Measurements from ENCODE around the gene PCDHGA7.
"Not testable (repeated sequence)": the region's sequence is repeated elsewhere in the genome, so short reads cannot be mapped to it uniquely, and the experiment has no call there.

PCDHGA7 gene

DNA sequence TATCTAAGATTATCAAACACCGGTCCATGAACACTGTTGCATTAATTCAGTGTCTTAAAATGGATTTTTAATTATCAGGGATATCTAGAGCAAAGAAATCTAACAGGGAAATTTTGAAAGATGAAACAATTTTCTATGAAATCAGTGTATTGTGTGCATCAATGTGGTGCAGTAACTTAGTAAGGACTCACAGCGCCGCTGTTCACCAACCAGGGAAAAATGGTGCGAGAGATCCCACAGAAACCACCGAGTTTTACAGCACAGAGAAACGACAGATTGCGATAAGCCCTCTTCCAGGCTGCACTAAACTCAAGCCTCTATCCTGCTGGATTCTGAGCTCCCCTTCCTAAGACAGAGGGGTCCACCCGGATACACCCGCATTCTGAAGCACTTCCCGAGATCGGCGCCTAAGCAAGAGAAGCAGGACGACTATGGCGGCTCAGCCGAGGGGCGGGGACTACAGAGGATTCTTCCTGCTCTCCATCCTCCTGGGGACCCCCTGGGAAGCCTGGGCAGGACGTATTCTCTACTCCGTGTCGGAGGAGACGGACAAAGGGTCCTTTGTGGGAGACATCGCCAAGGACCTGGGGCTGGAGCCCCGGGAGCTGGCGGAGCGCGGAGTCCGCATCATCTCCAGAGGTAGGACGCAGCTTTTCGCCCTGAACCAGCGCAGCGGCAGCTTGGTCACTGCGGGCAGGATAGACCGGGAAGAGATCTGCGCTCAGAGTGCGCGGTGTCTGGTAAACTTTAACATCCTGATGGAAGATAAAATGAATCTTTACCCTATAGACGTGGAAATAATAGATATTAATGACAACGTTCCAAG, at the start of gene PCDHGA7:
Gene PCDHGA7 (plus strand): TSS at position 274 of the 826 bp plus-strand sequence. CDS start 158 bp downstream, at position 432.
- no peak for DNase-seq (ENCODE audit: low read depth)

DNA sequence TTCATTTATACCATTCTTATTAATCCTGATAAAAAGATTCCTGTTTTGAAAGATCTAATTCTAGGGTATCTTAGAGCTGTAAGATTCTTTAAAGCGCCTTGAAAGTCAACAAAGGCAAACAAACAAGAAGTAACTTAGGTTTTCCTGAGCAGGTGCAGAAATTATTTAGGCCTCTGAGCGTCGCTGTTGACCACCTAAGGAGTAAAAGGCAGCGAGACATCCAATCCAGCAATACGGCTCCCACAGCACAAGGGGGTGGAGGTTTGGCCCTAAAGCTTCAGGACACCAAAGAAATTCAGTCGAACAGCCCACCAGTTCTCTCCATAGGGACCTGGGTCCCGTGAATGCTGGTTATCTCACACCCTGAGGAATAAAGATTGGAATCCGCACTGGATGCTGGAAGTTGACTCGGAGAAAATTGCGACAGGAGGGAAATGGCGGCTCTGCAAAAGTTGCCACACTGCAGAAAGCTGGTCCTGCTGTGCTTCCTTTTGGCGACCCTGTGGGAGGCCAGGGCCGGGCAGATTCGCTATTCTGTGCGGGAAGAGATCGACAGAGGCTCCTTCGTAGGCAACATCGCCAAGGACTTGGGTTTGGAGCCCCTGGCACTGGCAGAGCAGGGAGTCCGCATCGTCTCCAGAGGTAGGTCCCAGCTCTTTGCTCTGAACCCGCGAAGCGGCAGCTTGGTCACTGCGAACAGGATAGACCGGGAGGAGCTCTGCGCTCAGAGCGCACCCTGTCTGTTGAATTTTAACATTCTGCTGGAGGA, 43.8 kb upstream of the PCDHGA7 start, which contains the start of gene PCDHGA2:
Gene PCDHGA2 (plus strand): TSS at position 223 of the 769 bp plus-strand sequence.
- in situ Hi-C loops (cut with HindIII; ENCODE audit: low sequenced_read_pairs), result loop anchor here (5.0 kb wide), 1 partner anchor 49 kb away; the partner anchor contains the start of gene PCDHGB4
- peak; percentile 16 for DNase-seq (ENCODE audit: low read depth)
- peak within 1 kb of the TSS; percentile 30 for H3K4me3 ChIP-seq (ENCODE audit: low read depth, low read length)
- TF ChIP-seq, protein P1, sequence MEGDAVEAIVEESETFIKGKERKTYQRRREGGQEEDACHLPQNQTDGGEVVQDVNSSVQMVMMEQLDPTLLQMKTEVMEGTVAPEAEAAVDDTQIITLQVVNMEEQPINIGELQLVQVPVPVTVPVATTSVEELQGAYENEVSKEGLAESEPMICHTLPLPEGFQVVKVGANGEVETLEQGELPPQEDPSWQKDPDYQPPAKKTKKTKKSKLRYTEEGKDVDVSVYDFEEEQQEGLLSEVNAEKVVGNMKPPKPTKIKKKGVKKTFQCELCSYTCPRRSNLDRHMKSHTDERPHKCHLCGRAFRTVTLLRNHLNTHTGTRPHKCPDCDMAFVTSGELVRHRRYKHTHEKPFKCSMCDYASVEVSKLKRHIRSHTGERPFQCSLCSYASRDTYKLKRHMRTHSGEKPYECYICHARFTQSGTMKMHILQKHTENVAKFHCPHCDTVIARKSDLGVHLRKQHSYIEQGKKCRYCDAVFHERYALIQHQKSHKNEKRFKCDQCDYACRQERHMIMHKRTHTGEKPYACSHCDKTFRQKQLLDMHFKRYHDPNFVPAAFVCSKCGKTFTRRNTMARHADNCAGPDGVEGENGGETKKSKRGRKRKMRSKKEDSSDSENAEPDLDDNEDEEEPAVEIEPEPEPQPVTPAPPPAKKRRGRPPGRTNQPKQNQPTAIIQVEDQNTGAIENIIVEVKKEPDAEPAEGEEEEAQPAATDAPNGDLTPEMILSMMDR (IDR thresholded peaks at IDR 0.05; ENCODE audit: low read depth, low read length, missing control alignments), result peak; percentile 44

More for the DNA sequence above, at the start of gene PCDHGA7:
- in situ Hi-C loops (cut with HindIII; ENCODE audit: low sequenced_read_pairs), result no loop called here
- TF ChIP-seq, protein P1 (IDR thresholded peaks at IDR 0.05; ENCODE audit: low read depth, low read length, missing control alignments), result peak; percentile 47
- H3K4me3 ChIP-seq (ENCODE audit: low read depth, low read length), result peak within 1 kb of the TSS; percentile 43

DNA sequence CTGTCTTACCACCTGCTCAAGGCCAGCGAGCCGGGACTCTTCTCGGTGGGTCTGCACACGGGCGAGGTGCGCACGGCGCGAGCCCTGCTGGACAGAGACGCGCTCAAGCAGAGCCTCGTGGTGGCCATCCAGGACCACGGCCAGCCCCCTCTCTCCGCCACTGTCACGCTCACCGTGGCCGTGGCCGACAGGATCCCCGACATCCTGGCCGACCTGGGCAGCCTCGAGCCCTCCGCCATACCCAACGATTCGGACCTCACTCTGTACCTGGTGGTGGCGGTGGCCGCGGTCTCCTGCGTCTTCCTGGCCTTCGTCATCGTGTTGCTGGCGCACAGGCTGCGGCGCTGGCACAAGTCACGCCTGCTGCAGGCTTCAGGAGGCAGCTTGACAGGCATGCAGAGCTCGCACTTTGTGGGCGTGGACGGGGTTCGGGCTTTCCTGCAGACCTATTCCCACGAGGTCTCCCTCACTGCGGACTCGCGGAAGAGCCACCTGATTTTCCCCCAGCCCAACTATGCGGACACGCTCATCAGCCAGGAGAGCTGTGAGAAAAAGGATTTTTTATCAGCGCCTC, 41.7 kb upstream of the PCDHGA7 start:
- in situ Hi-C loops (cut with HindIII; ENCODE audit: low sequenced_read_pairs), result loop anchor here (5.0 kb wide), 1 partner anchor 86 kb away; no protein-coding TSS in a partner anchor
- not testable (repeated sequence) for DNase-seq (ENCODE audit: low read depth); H3K4me3 ChIP-seq (ENCODE audit: low read depth, low read length)

GRCh38 chr5:141342773-141343172, 39.8 kb upstream of the PCDHGA7 start:
- no peak for DNase-seq (ENCODE audit: low read depth)
- TF ChIP-seq, protein P1 (IDR thresholded peaks at IDR 0.05; ENCODE audit: low read depth, low read length, missing control alignments), result no peak
- no peak overlapping the region for H3K4me3 ChIP-seq (ENCODE audit: low read depth, low read length)
- in situ Hi-C loops (cut with HindIII; ENCODE audit: low sequenced_read_pairs), result loop anchor here (5.0 kb wide), 1 partner anchor 85 kb away; no protein-coding TSS in a partner anchor

GRCh38 chr5:141343242-141343952, 39.1 kb upstream of the PCDHGA7 start, which contains the start of gene PCDHGA3:
PCDHGA3 (plus strand) TSS chr5:141343829; CDS start chr5:141344034, 205 bp downstream.
- in situ Hi-C loops (cut with HindIII; ENCODE audit: low sequenced_read_pairs), result loop anchor here (5.0 kb wide), 1 partner anchor 84 kb away; no protein-coding TSS in a partner anchor
- DNase-seq (ENCODE audit: low read depth), result peak; percentile 26
- H3K4me3 ChIP-seq (ENCODE audit: low read depth, low read length), result peak within 1 kb of the TSS; percentile 30
- TF ChIP-seq, protein P1 (IDR thresholded peaks at IDR 0.05; ENCODE audit: low read depth, low read length, missing control alignments), result peak; percentile 34

DNA sequence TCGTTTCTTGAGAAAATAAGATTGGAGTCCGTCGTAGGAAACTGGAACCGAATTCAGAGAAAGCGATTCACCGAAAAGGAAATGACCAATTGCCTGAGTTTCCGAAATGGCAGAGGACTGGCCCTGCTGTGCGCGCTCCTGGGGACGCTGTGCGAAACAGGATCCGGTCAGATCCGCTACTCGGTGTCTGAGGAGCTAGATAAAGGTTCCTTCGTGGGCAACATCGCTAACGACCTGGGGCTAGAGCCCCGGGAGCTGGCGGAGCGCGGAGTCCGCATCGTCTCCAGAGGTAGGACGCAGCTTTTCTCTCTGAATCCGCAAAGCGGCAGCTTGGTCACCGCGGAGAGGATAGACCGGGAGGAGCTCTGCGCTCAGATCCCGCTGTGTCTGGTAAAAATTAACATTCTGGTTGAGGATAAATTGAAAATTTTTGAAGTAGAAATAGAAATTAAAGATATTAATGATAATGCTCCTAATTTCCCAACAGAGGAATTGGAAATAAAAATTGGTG, 38.5 kb upstream of the PCDHGA7 start:
- DNase-seq (ENCODE audit: low read depth), result no peak
- in situ Hi-C loops (cut with HindIII; ENCODE audit: low sequenced_read_pairs), result loop anchor here (5.0 kb wide), 1 partner anchor 83 kb away; no protein-coding TSS in a partner anchor
- TF ChIP-seq, protein P1 (IDR thresholded peaks at IDR 0.05; ENCODE audit: low read depth, low read length, missing control alignments), result no peak
- peak overlapping the region; percentile 30 for H3K4me3 ChIP-seq (ENCODE audit: low read depth, low read length)
